ENCODE results near the gene SMIM32.
A peak's percentile ranks its signal among the peaks of the same experiment; 100 is the strongest.

DNA sequence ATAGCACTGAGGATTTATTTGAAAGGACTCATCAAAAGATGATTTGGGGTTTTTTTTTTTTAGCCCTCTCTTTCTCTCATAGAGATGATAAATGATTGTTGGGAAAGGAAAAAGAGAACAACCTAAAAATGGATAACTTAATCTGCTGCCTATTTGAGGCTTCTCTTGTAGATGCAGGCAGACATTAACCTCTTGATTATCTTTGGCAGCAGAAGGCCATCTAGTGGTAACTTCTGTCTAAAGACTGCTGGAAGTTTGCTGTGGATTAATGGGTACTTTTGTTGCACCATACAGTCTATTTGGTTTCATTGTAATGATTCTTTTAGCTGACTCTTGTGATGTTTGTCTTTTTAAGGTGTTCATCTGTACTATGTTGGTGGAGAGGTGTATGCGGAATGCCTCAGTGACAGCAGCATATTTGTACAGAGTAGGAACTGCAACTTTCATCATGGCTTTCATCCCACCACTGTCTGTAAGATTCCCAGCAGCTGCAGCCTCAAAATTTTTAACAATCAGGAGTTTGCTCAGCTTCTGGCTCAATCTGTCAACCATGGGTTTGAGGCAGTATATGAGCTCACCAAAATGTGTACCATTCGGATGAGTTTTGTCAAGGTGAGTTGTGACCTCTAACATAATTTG is 18.8 kb downstream of the SMIM32 start:
- TF ChIP-seq CTCF (IDR thresholded peaks at IDR 0.05 in 4 of 5, conservative IDR thresholded peaks at IDR 0.05 in 1 of 5) = peak in 4 of 5 experiments; percentile 34 to 54 (median 44)
- no peak for TF ChIP-seq POLR2A (IDR thresholded peaks at IDR 0.05)
